CD1c-positive myeloid dendritic cell (primary cell): Measurements from ENCODE around the gene MDM4.
"Not testable (repeated sequence)": the region's sequence is repeated elsewhere in the genome, so short reads cannot be mapped to it uniquely, and the experiment has no call there.

Source experiments
- DNase-seq: peaks from one replicate; pipeline ENCODE4 v3.0.0-alpha.2; 2016; ENCODE audit errors: extremely low spot score

Gene MDM4

DNA sequence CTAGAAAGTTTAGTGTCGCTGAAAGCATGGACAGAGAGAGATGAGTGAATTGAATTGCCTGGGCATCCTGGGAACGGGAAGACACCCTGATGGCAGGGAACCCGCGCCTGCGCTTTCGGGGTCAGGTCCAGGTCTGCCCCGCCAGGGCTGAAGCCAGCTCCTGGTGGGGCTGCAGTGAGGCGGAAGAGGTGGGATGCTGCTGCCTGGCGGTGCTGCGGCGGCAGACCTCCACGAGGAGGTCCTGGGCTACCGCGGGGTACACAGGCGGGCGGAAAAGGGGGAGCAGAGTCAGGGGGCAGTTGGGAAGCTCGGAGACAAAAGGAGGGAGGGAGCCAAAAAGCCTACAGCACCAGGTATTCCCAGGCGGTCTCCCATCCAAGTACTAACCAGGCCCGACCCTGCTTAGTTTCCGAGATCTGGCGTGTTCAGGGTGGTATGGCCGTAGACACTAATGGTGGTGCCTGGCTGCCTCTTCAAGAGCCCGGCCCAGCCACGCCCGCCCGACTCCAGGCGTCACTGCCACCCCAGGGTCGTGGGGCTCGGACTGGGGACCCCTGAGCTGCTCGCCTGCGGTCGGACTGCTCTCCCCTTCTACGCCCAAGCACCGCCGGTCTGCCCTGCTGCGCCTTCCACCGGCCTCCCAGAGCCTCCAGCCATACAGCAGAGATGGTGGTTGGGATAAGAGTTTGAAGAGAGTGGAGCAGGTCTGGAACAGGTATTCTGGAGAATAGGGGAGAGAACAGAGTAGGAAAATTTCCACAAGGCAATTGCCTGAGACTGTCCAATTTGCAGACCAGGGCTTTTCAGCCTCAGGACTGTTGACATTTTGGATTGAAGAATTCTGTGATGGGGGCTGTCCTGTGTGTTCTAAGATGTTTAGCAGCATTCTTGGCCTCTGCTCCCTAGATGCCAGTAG lies 46.1 kb downstream of the MDM4 start:
- DNase-seq: no peak

DNA sequence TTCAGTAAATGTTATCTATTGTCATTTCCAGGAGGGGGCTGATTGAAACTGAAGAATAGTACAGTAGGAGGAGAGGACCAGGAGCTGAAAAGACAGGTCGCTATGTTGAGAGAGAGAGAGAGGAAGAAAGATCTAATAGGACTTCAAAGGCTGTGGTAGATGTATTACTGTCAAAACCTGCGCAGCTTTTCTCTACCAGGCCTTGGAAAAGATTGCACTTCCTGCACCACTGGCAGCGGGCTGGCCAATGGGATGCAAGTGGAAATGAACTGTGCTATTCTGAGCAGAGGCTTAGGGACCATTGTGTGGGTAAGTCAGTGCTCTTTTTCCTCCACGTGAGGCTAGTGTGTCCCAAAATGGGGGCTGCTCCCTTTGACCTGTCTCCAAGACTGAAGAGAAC lies 47.1 kb downstream of the MDM4 start:
- DNase-seq: no peak

DNA sequence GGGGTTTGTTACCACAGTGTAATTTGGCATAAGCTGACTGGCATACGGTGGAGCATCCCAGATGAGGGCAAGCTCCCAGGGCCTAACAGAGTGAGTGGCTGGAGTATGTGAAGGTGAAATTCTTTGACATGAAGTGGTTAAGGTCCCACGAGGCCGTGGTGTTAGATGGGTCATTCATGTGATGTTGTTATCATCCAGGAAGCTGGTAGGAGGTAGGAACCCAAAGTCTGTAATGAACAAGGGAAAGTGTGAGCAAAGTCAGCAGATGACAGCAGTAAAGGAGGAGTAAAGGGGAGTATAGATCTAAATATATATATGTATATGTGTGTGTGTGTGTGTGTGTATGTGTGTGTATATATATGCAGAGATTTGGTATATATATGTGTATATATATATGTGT lies 47.6 kb downstream of the MDM4 start:
- DNase-seq: no peak

DNA sequence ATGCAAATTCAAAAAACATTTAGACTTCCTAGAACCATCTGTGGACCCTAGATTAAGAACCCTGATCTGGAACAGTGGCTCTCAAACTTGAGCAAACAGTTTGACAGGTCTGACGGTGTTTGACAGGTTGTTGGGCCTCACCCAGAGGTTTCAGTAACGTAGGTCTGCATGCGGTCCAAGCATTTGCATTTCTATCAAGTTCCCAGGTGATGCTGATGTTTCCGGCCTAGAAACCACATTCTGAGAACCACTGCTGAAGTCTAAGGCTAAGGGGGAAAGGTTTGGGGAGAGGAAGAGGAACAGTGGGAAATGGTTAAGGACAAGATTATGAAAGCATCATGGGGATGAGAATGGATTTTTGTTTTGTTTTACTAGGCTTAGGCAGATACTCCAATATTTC lies 48.6 kb downstream of the MDM4 start:
- DNase-seq: no peak

- DNase-seq: peak; percentile 53
Observed at GRCh38 chr1:204565617-204566582, 49.7 kb downstream of the MDM4 start.

DNA sequence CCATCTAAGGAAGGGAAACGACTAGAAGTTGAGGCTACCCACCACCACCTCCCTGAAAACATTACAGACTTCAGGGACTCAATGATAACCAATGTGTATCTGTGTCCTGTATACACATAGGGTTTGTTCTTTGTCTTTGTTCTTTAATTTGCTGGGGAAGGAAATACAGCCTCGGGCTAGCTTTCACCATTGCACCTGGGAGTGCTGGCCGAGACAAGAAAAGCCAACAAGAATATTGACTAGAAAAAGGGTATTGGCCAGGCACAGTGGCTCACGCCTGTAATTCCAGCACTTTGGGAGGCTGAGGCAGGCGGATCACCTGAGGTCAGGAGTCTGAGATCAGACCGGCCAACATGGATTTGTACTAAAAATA lies 50.4 kb downstream of the MDM4 start:
- no peak for DNase-seq

DNA sequence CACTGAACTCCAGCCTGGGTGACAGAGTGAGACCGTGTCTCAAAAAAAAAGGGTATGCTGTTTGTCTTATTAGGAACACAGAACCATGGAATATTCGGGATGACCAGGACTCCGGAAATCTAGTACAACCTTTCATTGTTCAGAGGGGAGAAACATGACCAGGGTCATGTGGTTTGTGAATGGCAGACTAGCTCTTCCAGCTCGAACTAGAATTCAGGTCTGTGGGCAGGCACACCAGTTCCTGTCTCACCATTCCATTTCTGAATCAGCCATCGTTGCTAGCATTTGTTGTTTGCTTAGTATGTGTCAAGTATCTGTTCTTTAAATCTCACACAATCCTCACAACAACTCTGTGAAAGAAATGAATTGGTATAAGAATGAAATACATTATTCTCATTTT lies 50.9 kb downstream of the MDM4 start:
- DNase-seq: no peak

GRCh38 chr1:204568576-204569315 lies 52.5 kb downstream of the MDM4 start:
- DNase-seq: no peak

DNA sequence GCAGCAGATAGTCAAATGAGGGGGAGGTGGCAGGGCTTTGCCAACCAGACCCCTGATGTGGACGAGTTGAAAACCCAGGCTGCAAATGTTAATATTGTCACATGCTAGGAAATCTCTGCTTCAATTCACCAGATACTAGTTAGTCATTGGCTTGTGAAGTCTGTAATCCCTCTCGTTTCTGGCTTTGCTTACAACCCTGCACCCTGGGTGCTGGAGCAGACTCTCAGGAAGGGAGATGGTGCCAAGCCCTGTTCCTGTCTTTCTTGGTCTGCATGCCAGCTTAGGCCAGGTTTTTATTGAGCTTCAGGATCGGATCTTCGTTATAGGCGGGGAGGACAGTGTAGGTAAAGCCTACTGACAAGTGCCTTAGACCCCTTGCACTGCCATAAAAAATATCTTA lies 53.3 kb downstream of the MDM4 start:
- no peak for DNase-seq

DNA sequence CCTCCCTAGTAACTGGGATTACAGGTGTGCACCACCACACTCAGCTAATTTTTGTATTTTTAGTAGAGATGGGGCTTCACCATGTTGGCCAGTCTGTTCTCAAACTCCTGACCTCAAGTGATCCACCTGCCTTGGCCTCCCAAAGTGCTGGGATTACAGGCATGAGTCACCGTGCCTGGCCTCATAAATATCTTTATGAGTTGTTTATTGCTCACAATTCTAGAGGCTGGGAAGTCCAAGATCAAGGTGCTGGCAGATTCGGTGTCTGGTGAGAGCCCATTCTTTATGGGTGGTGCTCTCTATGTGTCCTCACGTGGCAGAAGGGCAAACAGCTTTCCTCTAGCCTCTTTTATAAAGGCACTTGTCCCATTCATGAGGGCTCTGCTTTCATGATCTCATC lies 53.8 kb downstream of the MDM4 start:
- DNase-seq: not testable (repeated sequence)

DNA sequence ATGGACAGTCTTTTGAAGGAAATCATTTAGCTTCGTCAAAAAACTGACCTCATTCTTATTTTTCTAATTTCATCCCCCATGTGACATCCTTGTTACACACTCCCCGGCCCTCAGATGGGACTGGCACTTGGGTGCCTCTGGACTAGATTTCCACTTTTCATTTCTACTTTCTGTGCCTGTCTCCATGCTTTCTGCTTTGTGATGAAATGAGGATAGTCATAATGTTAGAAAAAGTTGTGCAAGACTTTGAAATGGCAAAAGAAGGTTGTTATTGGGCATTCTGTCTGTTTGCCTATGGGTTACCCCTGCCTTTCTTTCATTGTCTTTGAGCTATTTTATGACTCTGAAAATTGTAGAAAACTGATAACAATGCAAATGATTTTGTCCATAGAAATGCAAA lies 54.9 kb downstream of the MDM4 start:
- DNase-seq: no peak

DNA sequence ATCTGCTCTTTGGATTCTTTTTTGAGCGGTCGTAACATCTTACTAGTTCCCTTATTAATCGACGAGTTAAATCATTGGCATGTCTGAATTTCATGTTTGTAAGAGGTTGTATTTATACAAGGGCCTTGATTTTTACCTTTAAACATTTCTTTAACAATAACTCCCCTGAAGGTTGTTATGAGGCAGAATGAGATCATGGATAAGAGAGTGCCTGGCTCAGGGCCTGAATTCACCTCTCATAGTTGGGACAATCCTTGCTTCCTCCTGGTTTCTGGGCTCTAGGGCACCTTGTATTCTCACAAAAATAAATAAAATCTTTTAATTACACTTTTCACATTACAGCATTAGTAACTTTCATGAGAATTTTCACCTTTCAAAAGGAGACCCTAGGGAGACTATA lies 55.4 kb downstream of the MDM4 start:
- DNase-seq: no peak

DNA sequence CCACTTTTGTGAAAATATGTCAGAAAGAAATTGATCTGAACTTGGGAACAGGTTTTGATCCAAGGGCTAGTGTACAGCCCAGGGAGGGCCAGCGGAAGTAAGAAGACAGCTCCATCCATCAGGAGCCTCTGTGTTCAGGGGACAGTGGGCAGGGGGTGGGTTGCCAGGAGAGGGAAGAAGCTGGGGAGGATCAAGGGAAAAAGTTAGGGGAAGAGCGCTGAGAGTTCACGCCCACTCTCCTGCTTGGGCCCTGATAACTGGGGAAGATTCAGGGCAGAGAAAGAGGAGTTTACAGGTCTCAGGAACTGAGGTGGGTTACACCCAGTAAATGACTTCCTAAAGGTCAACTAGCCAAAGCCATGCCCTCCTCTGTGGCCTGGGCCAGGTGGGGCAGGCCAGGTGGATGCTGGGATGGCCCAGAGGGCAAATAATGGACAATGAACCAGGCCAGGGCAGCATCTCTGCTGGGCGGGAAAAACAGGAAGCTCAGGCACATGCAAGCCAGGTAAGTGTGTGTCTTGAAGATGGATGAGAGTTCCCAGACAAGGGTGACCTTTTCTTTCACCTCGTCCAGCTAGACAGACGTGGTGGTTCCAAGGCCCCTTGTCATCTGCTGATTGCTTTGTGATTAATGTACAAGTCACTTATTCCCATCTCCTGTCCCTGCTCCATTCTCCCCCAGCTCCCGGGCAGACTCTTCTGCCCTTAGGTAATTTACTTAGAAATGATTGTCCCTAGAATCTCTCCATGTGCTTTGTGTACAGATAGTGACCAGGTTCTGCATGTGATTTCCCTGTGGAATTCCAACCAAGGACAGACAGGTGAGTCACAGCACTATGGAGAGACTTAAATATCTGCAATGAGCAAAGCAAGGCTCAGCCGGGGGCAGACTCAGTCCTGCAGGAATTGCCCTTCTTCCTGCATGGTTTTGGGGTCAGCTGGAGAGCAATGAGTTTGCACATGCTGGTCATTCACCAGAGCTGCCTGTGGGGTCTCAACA lies 57.0 kb downstream of the MDM4 start:
- DNase-seq: no peak

- DNase-seq: no peak
Observed at GRCh38 chr1:204574016-204574864, 58.0 kb downstream of the MDM4 start.

DNA sequence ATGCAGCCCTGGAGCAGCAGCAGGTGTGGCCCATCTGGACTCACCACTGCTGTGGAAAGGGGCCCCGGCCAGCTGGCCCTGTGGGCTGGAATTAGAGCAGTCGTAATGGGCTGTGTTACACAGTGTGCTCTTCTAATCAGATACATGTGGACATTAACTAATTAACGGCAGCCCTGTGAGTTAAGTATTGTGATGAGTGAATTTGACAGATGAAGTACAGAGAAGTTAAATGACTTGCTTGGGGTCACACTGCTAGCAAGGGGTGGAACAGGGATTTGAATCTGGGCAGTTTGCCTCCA lies 58.6 kb downstream of the MDM4 start:
- DNase-seq: no peak

- no peak for DNase-seq
Observed at GRCh38 chr1:204575221-204576190, 59.3 kb downstream of the MDM4 start.

DNA sequence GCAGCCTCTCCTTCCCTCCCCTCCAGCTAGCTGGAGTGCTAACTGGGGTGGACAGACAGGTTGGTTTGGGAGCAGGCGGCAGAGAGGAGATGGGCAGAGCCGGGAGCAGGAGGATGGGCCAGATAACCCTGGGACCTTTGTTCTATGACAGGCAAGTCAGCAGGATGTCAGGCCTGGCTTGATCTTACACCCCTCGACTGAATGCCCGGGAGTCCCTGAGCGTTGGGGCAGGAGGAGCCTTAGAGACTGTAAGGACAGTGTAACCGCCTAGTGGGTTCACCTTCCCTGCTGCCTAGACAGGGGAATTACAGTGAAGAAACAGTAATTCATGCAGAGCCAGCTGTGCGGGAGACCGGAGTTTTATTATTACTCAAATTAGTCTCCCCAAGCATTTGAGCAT lies 60.2 kb downstream of the MDM4 start:
- DNase-seq: no peak

DNA sequence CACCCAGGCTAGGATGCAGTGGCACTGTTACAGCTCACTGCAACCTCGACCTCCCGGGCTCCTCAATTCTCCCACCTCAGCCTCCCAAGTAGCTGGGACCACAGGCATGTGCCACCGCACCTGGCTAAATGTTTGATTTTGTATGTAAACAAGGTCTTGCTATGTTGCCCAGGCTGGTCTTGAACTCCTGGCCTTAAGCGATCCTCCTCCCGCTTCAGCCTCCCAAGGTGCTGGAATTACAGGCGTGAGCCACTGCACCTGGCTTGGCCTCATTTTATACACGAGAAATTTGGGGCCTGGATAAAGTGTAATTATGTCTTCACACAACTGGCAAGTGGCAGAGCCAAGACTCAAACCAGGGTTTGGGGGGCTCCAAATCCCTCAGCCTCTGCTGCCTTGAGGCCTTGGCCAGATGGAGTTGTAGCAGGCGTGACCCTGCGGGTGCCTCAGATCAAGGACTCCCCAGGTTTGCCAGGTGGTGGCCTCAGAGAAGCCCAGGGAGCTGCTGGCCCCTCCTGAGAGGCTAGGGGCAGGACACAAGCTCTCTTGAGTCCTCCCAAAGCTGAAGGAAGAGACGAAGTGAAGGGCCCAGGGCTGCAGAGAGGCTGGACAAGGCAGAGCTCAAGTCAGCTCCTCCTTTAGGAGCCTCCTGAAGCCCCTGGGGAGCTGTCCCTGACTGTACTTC lies 61.7 kb downstream of the MDM4 start:
- DNase-seq: no peak
